ENCODE data around the gene PRSS23.
"Not testable (repeated sequence)": the region's sequence is repeated elsewhere in the genome, so short reads cannot be mapped to it uniquely, and the experiment has no call there.

The PRSS23 gene

GRCh38 chr11:86815726-86816125 lies 15.4 kb downstream of the PRSS23 start:
- no peak for DNase-seq

DNA sequence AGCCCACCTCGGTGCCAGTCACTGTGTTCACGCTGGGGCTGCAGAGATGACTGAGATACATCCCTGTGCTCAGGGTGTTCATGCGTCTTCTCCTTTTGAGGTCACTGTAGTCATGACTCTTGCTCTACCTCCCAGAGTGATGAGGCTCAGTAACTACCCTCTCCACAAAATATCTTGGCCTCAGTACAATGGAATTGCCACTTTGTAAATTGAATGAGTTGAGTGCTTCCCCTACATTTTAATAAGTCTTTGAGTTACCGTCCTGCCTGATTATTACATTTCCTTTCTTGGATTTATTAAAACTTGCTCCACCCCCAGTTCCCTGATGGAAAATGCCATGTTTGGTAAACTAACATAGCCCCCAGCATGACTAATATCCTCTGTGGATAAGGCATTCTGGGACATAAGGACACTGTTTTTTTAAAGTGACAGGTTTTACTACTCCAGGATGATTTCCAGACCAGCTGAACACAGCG lies 15.9 kb downstream of the PRSS23 start:
- DNase-seq, result no peak

- DNase-seq, result no peak
Measured at GRCh38 chr11:86818462-86819192, 18.3 kb downstream of the PRSS23 start.

GRCh38 chr11:86824139-86824538 lies 23.8 kb downstream of the PRSS23 start:
- DNase-seq, result not testable (repeated sequence)

DNA sequence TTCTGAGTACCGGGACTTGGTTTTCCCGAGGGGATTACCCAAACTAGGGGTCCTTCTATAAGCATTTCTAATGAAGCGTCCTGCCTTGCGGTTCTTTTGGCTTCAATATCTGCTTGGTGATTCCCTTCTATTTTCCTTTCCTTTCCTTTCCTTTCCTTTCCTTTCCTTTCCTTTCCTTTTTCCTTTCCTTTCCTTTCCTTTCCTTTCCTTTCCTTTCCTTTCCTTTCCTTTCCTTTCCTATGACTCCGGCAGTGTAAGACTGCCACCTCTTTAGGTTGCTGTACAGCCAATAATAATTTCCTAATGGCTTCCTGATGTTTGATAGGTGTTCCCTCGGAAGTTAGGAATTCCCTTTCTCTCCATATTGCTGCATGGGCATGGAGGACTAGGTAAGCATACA lies 34.0 kb downstream of the PRSS23 start:
- DNase-seq, result not testable (repeated sequence)

DNA sequence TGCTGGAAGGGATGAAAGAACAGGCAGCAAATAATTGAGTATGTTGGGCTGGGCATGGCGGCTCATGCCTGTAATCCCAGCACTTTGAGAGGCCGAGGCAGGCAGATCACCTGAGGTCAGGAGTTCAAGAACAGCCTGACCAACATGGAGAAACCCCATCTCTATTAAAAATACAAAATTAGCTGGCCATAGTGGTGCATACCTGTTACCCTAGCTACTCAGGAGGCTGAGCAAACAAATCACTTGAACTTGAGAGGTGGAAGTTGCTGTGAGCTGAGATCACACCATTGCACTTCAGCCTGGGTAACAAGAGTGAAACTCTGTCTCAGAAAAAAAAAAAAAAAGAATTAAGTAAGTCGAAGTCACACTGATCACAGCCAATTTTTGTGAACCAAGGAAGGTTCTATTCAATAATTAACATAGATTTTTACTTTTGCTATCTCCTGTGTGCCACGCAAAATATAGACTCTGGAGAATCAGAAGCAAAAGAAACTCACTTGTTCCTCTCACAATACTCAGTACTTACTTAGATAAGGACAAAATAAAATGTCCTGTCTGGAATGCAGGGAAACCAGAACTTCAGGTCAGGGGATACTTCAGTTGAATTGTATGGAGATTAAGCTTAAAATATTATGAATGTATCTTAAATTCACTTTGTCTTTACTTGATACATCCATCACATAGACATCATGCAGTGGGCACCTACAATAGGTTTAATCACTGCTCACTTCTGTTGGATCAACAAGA lies 44.6 kb downstream of the PRSS23 start:
- DNase-seq, result not testable (repeated sequence)

DNA sequence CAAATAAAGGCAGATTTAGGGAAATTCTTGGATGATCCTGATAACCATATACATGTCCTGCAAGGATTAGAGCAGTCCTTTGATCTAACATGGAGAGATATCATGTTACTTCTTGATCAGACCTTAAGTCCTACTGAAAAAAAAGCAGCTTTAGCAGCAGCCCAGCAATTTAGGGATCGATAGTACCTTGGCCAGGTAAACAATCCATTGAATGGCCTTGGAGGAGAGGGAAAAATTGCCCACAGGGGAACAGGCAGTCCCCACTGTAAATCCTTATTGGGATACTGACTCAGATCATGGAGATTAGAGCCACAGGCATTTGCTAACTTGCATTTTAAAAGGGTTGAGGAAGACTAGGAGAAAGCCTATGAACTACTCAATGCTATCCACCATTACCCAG lies 47.8 kb downstream of the PRSS23 start:
- no peak for DNase-seq

DNA sequence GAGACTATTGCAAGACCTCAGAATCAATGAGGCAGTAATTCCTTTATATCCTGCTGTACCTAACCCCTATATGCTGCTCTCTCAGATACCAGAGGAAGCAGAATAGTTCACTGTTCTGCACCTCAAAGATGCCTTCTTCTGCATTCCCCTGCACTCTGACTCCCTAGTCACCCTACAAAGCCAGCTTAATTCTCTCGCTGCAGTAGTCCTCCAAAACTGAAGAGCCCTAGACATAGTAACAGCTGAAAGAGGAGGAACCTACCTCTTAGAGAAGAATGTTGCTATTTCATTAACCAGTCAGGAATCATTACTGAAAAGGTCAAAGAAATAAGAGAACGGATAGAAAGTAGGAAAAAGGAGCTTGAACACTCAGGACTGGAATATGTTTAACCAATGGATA lies 49.3 kb downstream of the PRSS23 start:
- no peak for DNase-seq
